RWPE1 (cell line): ENCODE measurements around the gene LMOD2.

Experiments used
- CTCF ChIA-PET: fragments of 350-600 bp; sonication (Branson Sonifier 250); formaldehyde crosslinking; extraction: SDS; loops from one replicate; lab custom pipeline; 2021; lab: Yijun Ruan, JAX
- POLR2A ChIA-PET: fragments of 400-600 bp; formaldehyde crosslinking; extraction: SDS; loops from one replicate; lab custom pipeline; 2020; ENCODE audit warnings: antibody characterized with exemption; ENCODE audit not compliant: low non-redundant PET; lab: Yijun Ruan, JAX
- DNase-seq: peaks from one replicate; pipeline ENCODE4 v3.0.0; 2012; ENCODE audit warnings: low spot score
- H3K27ac ChIP-seq: fragments of 450-650 bp; 2 replicates; pipeline ENCODE4 v1.5.1; 2017
- CTCF ChIP-seq: fragments of 450-650 bp; conservative IDR thresholded peaks from 2 replicates; pipeline ENCODE4 v1.5.1; 2017; ENCODE audit warnings: low read depth, mild to moderate bottlenecking

LMOD2 gene

DNA sequence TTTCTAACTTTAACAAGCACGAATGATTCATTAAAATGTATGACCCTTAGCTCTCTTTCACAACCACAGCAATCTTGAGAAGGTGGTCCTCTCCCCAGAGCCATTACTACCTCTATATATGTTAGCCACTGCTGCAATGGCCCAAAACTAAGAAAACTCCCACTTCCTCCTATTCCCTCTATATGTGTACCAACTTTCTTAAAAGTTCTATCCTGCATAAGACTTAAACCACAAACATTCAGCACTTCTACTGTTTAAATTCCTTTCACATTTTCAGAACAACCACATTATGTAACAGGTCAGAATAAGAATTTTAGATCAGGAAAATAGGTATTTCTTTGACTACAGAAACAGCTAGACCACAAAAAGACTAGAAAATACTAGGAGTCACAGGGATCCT, 57.0 kb downstream of the LMOD2 start:
- H3K27ac ChIP-seq = no peak overlapping the region
- no peak for TF ChIP-seq CTCF
- no peak for DNase-seq
- ChIA-PET POLR2A (no interaction called here), CTCF (no interaction called here)
